AG04450 (cell line): ENCODE results near the gene NOL7. TPM values are rescaled to one million over a fixed set of nuclear protein-coding genes. Genes with fewer than 3 reads are reported as not detected.

Source experiments
- CTCF ChIA-PET: fragments of 300-600, 350-600 bp; formaldehyde crosslinking; extraction: SDS; loops from one replicate; lab custom pipeline; 2022; ENCODE audit warnings: antibody characterized with exemption, inconsistent platforms; lab: Charles Lee
- POLR2A ChIA-PET: fragments of 350-600 bp; formaldehyde crosslinking; extraction: SDS; loops from one replicate; lab custom pipeline; 2021; ENCODE audit warnings: antibody characterized with exemption, inconsistent platforms; lab: Yijun Ruan, JAX
- DNase-seq: peaks from one replicate; pipeline ENCODE4 v3.0.0-alpha.2; 2011; ENCODE audit warnings: low read depth, low spot score
- H3K27ac ChIP-seq: one replicate; pipeline ENCODE4 v1.5.1; 2012; ENCODE audit warnings: low read depth, low read length, control low read depth
- H3K27me3 ChIP-seq: one replicate; pipeline ENCODE4 v1.6.0; 2012; ENCODE audit warnings: low read length; ENCODE audit not compliant: control insufficient read depth, insufficient read depth
- H3K4me3 ChIP-seq: 2 replicates; pipeline ENCODE4 v1.5.1; 2011; ENCODE audit warnings: mild to moderate bottlenecking, low read depth, low read length, control low read depth
- H3K9me3 ChIP-seq: 2 replicates; pipeline ENCODE4 v1.5.1; 2012; ENCODE audit warnings: low read length; ENCODE audit not compliant: control insufficient read depth, insufficient read depth
- CTCF ChIP-seq: IDR thresholded peaks from 2 replicates; pipeline ENCODE4 v1.5.1; 2011; ENCODE audit warnings: low read depth, low read length, control low read depth, inconsistent platforms
- polyA plus RNA-seq: library from polyadenylated mRNA; depleted of rRNA; stranded (reverse); fragments of >200 nt; gene quantifications from 2 replicates; pipeline ENCODE4 v1.2.3, GENCODE V29; 2011

The NOL7 gene
- polyA plus RNA-seq, 1 experiment: 46.6 TPM

GRCh38 chr6:13579911-13580310, 35.2 kb upstream of the NOL7 start:
- Histone ChIP-seq H3K9me3 (no peaks in the 10 kb centered on the region), H3K4me3 (no peak overlapping the region), H3K27ac (no peak overlapping the region), H3K27me3 (no peaks in the 10 kb centered on the region)
- CTCF ChIA-PET: no interaction called here
- TF ChIP-seq CTCF: no peak
- DNase-seq: no peak
- POLR2A ChIA-PET: no interaction called here

- CTCF ChIA-PET: no interaction called here
- TF ChIP-seq CTCF: no peak
Measured at GRCh38 chr6:13581700-13582229, 33.4 kb upstream of the NOL7 start.

GRCh38 chr6:13586603-13587542, 28.3 kb upstream of the NOL7 start:
- POLR2A ChIA-PET: interaction anchor here (0.7 kb wide), 1 partner anchor 12 kb away, joined by 4 read pairs; the partner anchor contains the start of gene SIRT5
- Histone ChIP-seq H3K9me3 (no peaks in the 10 kb centered on the region; the same call in 1 of the 2 replicates), H3K27me3 (no peaks in the 10 kb centered on the region), H3K4me3 (no peak overlapping the region), H3K27ac (no peak overlapping the region)
- CTCF ChIA-PET: interaction anchor here (0.6 to 5.8 kb wide), 6 partner anchors 12 to 256 kb away, joined by 3 to 28 read pairs (median 3); partner anchors contain the start of gene SIRT5
- no peak for TF ChIP-seq CTCF
- no peak for DNase-seq

More at GRCh38 chr6:13581700-13582229, 33.4 kb upstream of the NOL7 start:
- Histone ChIP-seq H3K27me3 (no peaks in the 10 kb centered on the region), H3K27ac (no peak overlapping the region), H3K4me3 (no peak overlapping the region), H3K9me3 (no peaks in the 10 kb centered on the region)
- POLR2A ChIA-PET: no interaction called here
- no peak for DNase-seq

GRCh38 chr6:13589801-13590200, 25.3 kb upstream of the NOL7 start:
- no peak for DNase-seq
- Histone ChIP-seq H3K27ac (no peak overlapping the region), H3K9me3 (no peaks in the 10 kb centered on the region; the same call in none of the 2 replicates), H3K4me3 (no peak overlapping the region), H3K27me3 (no peaks in the 10 kb centered on the region)
- POLR2A ChIA-PET: no interaction called here
- TF ChIP-seq CTCF: no peak
- CTCF ChIA-PET: interaction anchor here (5.8 kb wide), 1 partner anchor 15 kb away, joined by 28 read pairs; the partner anchor contains the start of gene SIRT5
